B cell (primary cell): ENCODE data around the gene TNFRSF19. TPM values are rescaled to one million over a fixed set of nuclear protein-coding genes. Genes with fewer than 3 reads are reported as not detected.

Experiments
- ATAC-seq: fragments of 200-7000 bp; cut with Tn5 transposase; one replicate; pipeline ENCODE4 v1.10.0; 2021; ENCODE audit warnings: low read depth, mild to moderate bottlenecking, moderate number of reproducible peaks, moderate library complexity
- CTCF ChIA-PET: fragments of 350-600 bp; sonication (Branson Sonifier 250); formaldehyde crosslinking; loops from one replicate; lab custom pipeline; 2021; ENCODE audit warnings: antibody characterized with exemption, inconsistent platforms; lab: Charles Lee
- POLR2A ChIA-PET: fragments of 350-600 bp; sonication (Branson Sonifier 250); formaldehyde crosslinking; loops from one replicate; lab custom pipeline; 2021; ENCODE audit warnings: antibody characterized with exemption; lab: Charles Lee
- DNase-seq: peaks from one replicate; pipeline ENCODE4 v3.0.0; 2013
- H2AFZ ChIP-seq: 2 replicates; pipeline ENCODE4 v1.6.1; 2012; ENCODE audit warnings: mild to moderate bottlenecking, low read depth, low read length; ENCODE audit not compliant: insufficient read depth, poor library complexity, severe bottlenecking
- H3K27ac ChIP-seq, 2 donors: 1 replicate in 1 of 2; 2 replicates in 1 of 2; pipeline ENCODE4 v1.5.1; 2012 to 2013; ENCODE audit warnings: low read length in 2 of 2, mild to moderate bottlenecking in 2 of 2, moderate library complexity in 1 of 2
- H3K27me3 ChIP-seq, 4 experiments: fragments of 200-600 bp in 1 of 4; sonication (generic) in 1 of 4; replicated peaks in 1 of 4; 1 replicate in 2 of 4; 2 replicates in 2 of 4; pipeline versions ENCODE4 v1.6.1 to v1.7.0; 2013 to 2016; ENCODE audit warnings: low read length in 3 of 4, mild to moderate bottlenecking in 2 of 4, mixed read lengths in 1 of 4, moderate library complexity in 1 of 4; ENCODE audit not compliant: insufficient read depth in 4 of 4, control insufficient read depth in 3 of 4; ENCODE audit errors: control extremely low read depth in 1 of 4
- H3K36me3 ChIP-seq, 2 experiments: replicated peaks in 1 of 2; 1 replicate in 1 of 2; 2 replicates in 1 of 2; pipeline versions ENCODE4 v1.6.1 to v1.7.1; 2013; ENCODE audit warnings: low read length in 1 of 2; ENCODE audit not compliant: insufficient read depth in 2 of 2, control insufficient read depth in 1 of 2; ENCODE audit errors: control extremely low read depth in 1 of 2, extremely low read depth in 1 of 2
- H3K4me1 ChIP-seq, 2 donors: fragments of 200-600 bp in 1 of 2; sonication (generic) in 1 of 2; 1 replicate in 1 of 2; 2 replicates in 1 of 2; pipeline versions ENCODE4 v1.5.1 to v1.6.1; 2013 to 2017; ENCODE audit warnings: low read length in 2 of 2; ENCODE audit not compliant: control insufficient read depth in 2 of 2, insufficient read depth in 2 of 2
- H3K4me2 ChIP-seq: replicated peaks from 2 replicates; pipeline ENCODE3; 2012; ENCODE audit warnings: mild to moderate bottlenecking, low read depth, low read length; ENCODE audit not compliant: poor library complexity, severe bottlenecking
- H3K4me3 ChIP-seq, 5 experiments: fragments of 200-600 bp in 1 of 5; sonication (generic) in 1 of 5; 1 replicate in 3 of 5; 2 replicates in 2 of 5; pipeline versions ENCODE4 v1.5.1 to v1.7.0; 2011 to 2016; ENCODE audit warnings: low read length in 4 of 5, mild to moderate bottlenecking in 4 of 5, low read depth in 2 of 5, control low read depth in 1 of 5, moderate library complexity in 1 of 5; ENCODE audit not compliant: insufficient read depth in 1 of 5; ENCODE audit errors: control extremely low read depth in 1 of 5, extremely low read depth in 1 of 5
- H3K79me2 ChIP-seq: fragments of 200-600 bp; sonication (generic); one replicate; pipeline ENCODE4 v1.6.0; 2016; ENCODE audit warnings: low read length; ENCODE audit not compliant: control insufficient read depth, insufficient read depth
- H3K9ac ChIP-seq: fragments of 200-600 bp; sonication (generic); 2 replicates; pipeline ENCODE4 v1.6.1; 2017; ENCODE audit warnings: mild to moderate bottlenecking, low read length, moderate library complexity
- H3K9me3 ChIP-seq, 3 donors: one replicate each; pipeline versions ENCODE4 v1.6.1 to v1.7.1; 2013; ENCODE audit warnings: low read length in 2 of 3; ENCODE audit not compliant: control insufficient read depth in 2 of 3, insufficient read depth in 1 of 3; ENCODE audit errors: control extremely low read depth in 1 of 3
- H4K20me1 ChIP-seq: 2 replicates; pipeline ENCODE4 v1.6.0; 2012; ENCODE audit warnings: mild to moderate bottlenecking, low read length; ENCODE audit not compliant: insufficient read depth, control insufficient read depth, poor library complexity, severe bottlenecking
- H3K27ac Mint-ChIP-seq: one replicate; pipeline ENCODE4 v1.8.0; 2021; ENCODE audit warnings: mixed read lengths
- H3K27me3 Mint-ChIP-seq: one replicate; pipeline ENCODE4 v1.8.0; 2021; ENCODE audit warnings: mixed read lengths
- H3K4me1 Mint-ChIP-seq: one replicate; pipeline ENCODE4 v1.8.0; 2021; ENCODE audit warnings: mixed read lengths
- H3K4me3 Mint-ChIP-seq: one replicate; pipeline ENCODE4 v1.8.0; 2021; ENCODE audit warnings: mixed read lengths
- H3K9me3 Mint-ChIP-seq: one replicate; pipeline ENCODE4 v1.8.0; 2022; ENCODE audit warnings: mixed read lengths; ENCODE audit not compliant: insufficient read depth
- CTCF ChIP-seq: fragments of 200-600 bp; IDR thresholded peaks from one replicate; pipeline ENCODE4 v1.8.0; 2022; ENCODE audit warnings: antibody characterized with exemption, mild to moderate bottlenecking
- EZH2 ChIP-seq: IDR thresholded peaks from 2 replicates; pipeline ENCODE4 v1.6.1; 2012; ENCODE audit warnings: borderline replicate concordance, low read depth, mild to moderate bottlenecking, moderate library complexity, low read length; ENCODE audit not compliant: insufficient read depth, poor library complexity, severe bottlenecking
- WGBS: methylation state at CpG from one replicate; pipeline ENCODE4 v1.1.5; 2013; ENCODE audit warnings: missing lambda C conversion rate; ENCODE audit not compliant: insufficient coverage; 5-methylcytosine and 5-hydroxymethylcytosine counted together
- intact Hi-C: fragments of 100-400 bp; cut with micrococcal nuclease; formaldehyde crosslinking; loops from one replicate; pipeline ENCODE4 v1.10.0; 2022
- polyA plus RNA-seq: library from polyadenylated mRNA; depleted of rRNA; stranded (reverse); fragments of >200 nt; gene quantifications from 2 replicates; pipeline ENCODE4 v1.2.3, GENCODE V29; 2012
- total RNA-seq, 2 donors: library from RNA; stranded (reverse); fragments of 120-200 nt in 1 of 2; gene quantifications; 1 replicate in 1 of 2; 2 replicates in 1 of 2; pipeline versions ENCODE4 v1.2.3 to v1.2.4, GENCODE V29; 2013 to 2022

Gene TNFRSF19
- total and polyA plus RNA-seq, 2 donors (not counting 1 experiment from before 2014, with no cell fraction given), result 0.36 TPM; not detected in 1

GRCh38 chr13:23632048-23632582 is 61.9 kb downstream of the TNFRSF19 start:
- Histone ChIP-seq H3K27ac (no peak overlapping the region), H3K4me1 (no peaks in the 10 kb centered on the region), H3K27me3 (peaks cover 0 to 3% (median 1%) of the 10 kb centered on the region in 4 experiments), H3K79me2 (no peaks in the 10 kb centered on the region), H3K36me3 (no peaks in the 10 kb centered on the region), H3K4me3 (no peak overlapping the region), H4K20me1 (no peaks in the 10 kb centered on the region), H3K4me2 (no peak overlapping the region), H3K9ac (no peak overlapping the region), H2AFZ (no peak overlapping the region), H3K9me3 (no peaks in the 10 kb centered on the region)
- Mint-ChIP-seq H3K9me3 (no peaks in the 10 kb centered on the region), H3K27me3 (peaks cover 34% of the 10 kb centered on the region), H3K4me3 (no peak overlapping the region), H3K4me1 (no peaks in the 10 kb centered on the region), H3K27ac (no peak overlapping the region)
- intact Hi-C loops, result no loop called here
- ATAC-seq (no peak), DNase-seq (no peak)
- no peak for TF ChIP-seq CTCF
- no peak for TF ChIP-seq EZH2
- CTCF ChIA-PET, result no interaction called here
- POLR2A ChIA-PET, result no interaction called here
- 80% methylated on average over 1 of the region's 1 CpG for WGBS

GRCh38 chr13:23632741-23633140 is 62.5 kb downstream of the TNFRSF19 start:
- ChIA-PET CTCF (interaction anchor here (0.7 kb wide), 1 partner anchor 9 kb away, joined by 4 read pairs; no protein-coding TSS in a partner anchor), POLR2A (interaction anchor here (0.7 kb wide), 1 partner anchor 26 kb away, joined by 8 read pairs; no protein-coding TSS in a partner anchor)
- Histone ChIP-seq H3K4me3 (no peak overlapping the region), H3K9ac (no peak overlapping the region), H3K79me2 (no peaks in the 10 kb centered on the region), H3K36me3 (no peaks in the 10 kb centered on the region), H2AFZ (no peak overlapping the region), H4K20me1 (no peaks in the 10 kb centered on the region), H3K27me3 (peaks cover 0 to 3% (median 1%) of the 10 kb centered on the region in 4 experiments), H3K9me3 (no peaks in the 10 kb centered on the region), H3K4me1 (no peaks in the 10 kb centered on the region), H3K4me2 (no peak overlapping the region), H3K27ac (no peak overlapping the region)
- Mint-ChIP-seq H3K4me3 (no peak overlapping the region), H3K4me1 (no peaks in the 10 kb centered on the region), H3K27me3 (peaks cover 30% of the 10 kb centered on the region), H3K9me3 (no peaks in the 10 kb centered on the region), H3K27ac (no peak overlapping the region)
- ATAC-seq (no peak), DNase-seq (no peak)
- TF ChIP-seq EZH2 (no peak), CTCF (no peak)
- no CpG with 5 or more reads among the region's 3 CpGs for WGBS
- intact Hi-C loops, result no loop called here
